GM10847 (cell line): ENCODE results near the gene NR2F1.

Experiments
- POLR2A ChIP-seq: IDR thresholded peaks from 2 replicates; pipeline ENCODE4 v1.6.1; 2011; ENCODE audit not compliant: insufficient read length; ENCODE audit errors: extremely low read depth

Gene NR2F1

GRCh38 chr5:93582677-93583438 lies at the start of gene NR2F1:
Gene NR2F1 (plus strand): TSS chr5:93583222. CDS start chr5:93585024, 1,802 bp downstream.
- no peak for TF ChIP-seq POLR2A

DNA sequence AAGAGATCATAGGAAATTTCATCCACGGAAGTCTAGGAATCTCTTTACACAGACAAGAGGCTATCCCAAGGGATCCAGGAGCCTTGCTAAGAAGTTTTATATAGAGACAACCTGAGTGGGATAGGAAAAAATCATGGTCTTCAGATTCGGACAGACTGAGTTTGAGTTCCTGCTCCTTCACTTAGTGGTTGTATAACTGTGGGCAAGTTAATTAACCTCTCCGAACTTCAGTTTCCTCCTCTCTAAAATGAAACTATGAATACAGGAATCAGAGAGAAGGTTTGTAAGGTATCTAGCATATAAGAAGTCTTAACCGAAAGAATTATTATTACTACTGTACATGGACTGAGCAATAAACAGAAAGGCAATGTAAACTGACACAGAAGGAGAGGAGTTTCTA lies 37.1 kb upstream of the NR2F1 start:
- TF ChIP-seq POLR2A: no peak

GRCh38 chr5:93557021-93557604 lies 25.9 kb upstream of the NR2F1 start:
- TF ChIP-seq POLR2A: no peak

DNA sequence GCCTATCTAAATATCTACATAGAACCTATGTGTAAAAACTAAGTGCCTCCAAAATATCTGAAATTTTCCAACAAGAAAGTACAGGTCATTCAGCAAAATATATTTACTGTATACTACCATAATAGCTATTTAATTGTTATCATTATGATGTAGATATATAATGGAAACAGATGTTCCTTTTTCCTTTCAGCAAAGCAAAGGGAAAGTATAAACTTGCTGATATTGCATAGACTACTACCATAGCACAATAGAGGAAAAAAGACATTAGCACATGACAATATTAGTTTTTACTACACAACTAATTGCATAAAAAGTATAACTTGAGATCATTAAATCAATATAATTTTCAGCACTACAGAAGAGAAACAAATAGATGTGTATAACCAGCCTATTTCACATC lies 16.9 kb upstream of the NR2F1 start:
- TF ChIP-seq POLR2A: no peak

- TF ChIP-seq POLR2A: no peak
These were observed 15.6 kb upstream of the NR2F1 start for GRCh38 chr5:93567424-93567823.

GRCh38 chr5:93569300-93570160 lies 13.5 kb upstream of the NR2F1 start:
- TF ChIP-seq POLR2A: no peak

GRCh38 chr5:93570294-93571113 lies 12.5 kb upstream of the NR2F1 start:
- no peak for TF ChIP-seq POLR2A

GRCh38 chr5:93571114-93571949 lies 11.7 kb upstream of the NR2F1 start:
- no peak for TF ChIP-seq POLR2A

GRCh38 chr5:93572101-93572607 lies 10.9 kb upstream of the NR2F1 start:
- TF ChIP-seq POLR2A: no peak

GRCh38 chr5:93572608-93573353 lies 10.2 kb upstream of the NR2F1 start:
- TF ChIP-seq POLR2A: no peak

- no peak for TF ChIP-seq POLR2A
These were observed 9.4 kb upstream of the NR2F1 start for GRCh38 chr5:93573354-93574351.
